ENCODE results near the gene RNF222.

DNA sequence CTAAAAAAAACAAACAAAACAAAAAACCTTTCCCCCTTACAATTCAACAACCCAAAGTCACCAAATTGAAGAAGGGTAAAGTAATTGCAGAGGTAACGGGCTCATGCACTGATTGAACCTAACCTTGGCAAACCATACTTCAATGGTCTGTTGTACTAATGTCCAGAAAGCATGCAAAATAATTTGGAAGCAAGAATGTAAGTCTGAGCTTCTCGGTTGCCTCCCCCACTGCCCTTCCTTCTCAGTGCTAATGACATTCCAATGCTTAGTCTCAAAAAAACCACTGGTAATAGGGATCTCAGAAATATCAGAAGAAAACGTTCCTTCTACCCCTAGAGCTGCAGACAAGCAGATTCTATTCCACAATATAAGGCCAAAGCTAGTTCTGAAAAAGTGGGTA, 36.9 kb downstream of the RNF222 start:
- TF ChIP-seq, protein P1, sequence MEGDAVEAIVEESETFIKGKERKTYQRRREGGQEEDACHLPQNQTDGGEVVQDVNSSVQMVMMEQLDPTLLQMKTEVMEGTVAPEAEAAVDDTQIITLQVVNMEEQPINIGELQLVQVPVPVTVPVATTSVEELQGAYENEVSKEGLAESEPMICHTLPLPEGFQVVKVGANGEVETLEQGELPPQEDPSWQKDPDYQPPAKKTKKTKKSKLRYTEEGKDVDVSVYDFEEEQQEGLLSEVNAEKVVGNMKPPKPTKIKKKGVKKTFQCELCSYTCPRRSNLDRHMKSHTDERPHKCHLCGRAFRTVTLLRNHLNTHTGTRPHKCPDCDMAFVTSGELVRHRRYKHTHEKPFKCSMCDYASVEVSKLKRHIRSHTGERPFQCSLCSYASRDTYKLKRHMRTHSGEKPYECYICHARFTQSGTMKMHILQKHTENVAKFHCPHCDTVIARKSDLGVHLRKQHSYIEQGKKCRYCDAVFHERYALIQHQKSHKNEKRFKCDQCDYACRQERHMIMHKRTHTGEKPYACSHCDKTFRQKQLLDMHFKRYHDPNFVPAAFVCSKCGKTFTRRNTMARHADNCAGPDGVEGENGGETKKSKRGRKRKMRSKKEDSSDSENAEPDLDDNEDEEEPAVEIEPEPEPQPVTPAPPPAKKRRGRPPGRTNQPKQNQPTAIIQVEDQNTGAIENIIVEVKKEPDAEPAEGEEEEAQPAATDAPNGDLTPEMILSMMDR (conservative IDR thresholded peaks at IDR 0.05) = no peak
- TF ChIP-seq EZH2 (IDR thresholded peaks at IDR 0.05; ENCODE audit: low read depth) = no peak
